ENCODE results near the gene PZP.

Gene PZP

GRCh38 chr12:9104767-9105423 is 103.3 kb downstream of the PZP start:
- no peaks in the 10 kb centered on the region for H3K36me3 ChIP-seq (ENCODE audit: insufficient read depth)
- no peak overlapping the region for H3K9ac ChIP-seq
- no peaks in the 10 kb centered on the region for H4K20me1 ChIP-seq (ENCODE audit: insufficient read depth)
- no peak overlapping the region for H3K27ac ChIP-seq
- no peaks in the 10 kb centered on the region for H3K27me3 ChIP-seq (ENCODE audit: insufficient read depth, low read depth)
- no peaks in the 10 kb centered on the region for H3K79me2 ChIP-seq (ENCODE audit: insufficient read depth, low read depth)
- no peak for TF ChIP-seq CTCF (conservative IDR thresholded peaks at IDR 0.05; ENCODE audit: low read depth, low read length)
- H2AFZ ChIP-seq (ENCODE audit: low read depth) = no peak overlapping the region
- H3K4me1 ChIP-seq (ENCODE audit: low read depth, poor library complexity, severe bottlenecking) = no peaks in the 10 kb centered on the region
- no peak overlapping the region for H3K4me2 ChIP-seq
- H3K4me3 ChIP-seq (IDR thresholded peaks at IDR 0.05; ENCODE audit: insufficient read depth, low read depth, low read length) = no peak overlapping the region

GRCh38 chr12:9104087-9104486 is 104.1 kb downstream of the PZP start:
- no peaks in the 10 kb centered on the region for H3K36me3 ChIP-seq (ENCODE audit: insufficient read depth)
- TF ChIP-seq CTCF (conservative IDR thresholded peaks at IDR 0.05; ENCODE audit: low read depth, low read length) = no peak

GRCh38 chr12:9103050-9103849 is 104.9 kb downstream of the PZP start:
- Histone ChIP-seq H3K9ac (no peak overlapping the region), H3K36me3 (ENCODE audit: insufficient read depth) (no peaks in the 10 kb centered on the region), H3K27me3 (ENCODE audit: insufficient read depth, low read depth) (no peaks in the 10 kb centered on the region), H3K27ac (no peak overlapping the region), H3K79me2 (ENCODE audit: insufficient read depth, low read depth) (no peaks in the 10 kb centered on the region), H3K4me2 (no peak overlapping the region), H4K20me1 (ENCODE audit: insufficient read depth) (no peaks in the 10 kb centered on the region), H2AFZ (ENCODE audit: low read depth) (no peak overlapping the region), H3K4me1 (ENCODE audit: low read depth, poor library complexity, severe bottlenecking) (no peaks in the 10 kb centered on the region), H3K4me3 (IDR thresholded peaks at IDR 0.05; ENCODE audit: insufficient read depth, low read depth, low read length) (no peak overlapping the region)
- no peak for TF ChIP-seq CTCF (conservative IDR thresholded peaks at IDR 0.05; ENCODE audit: low read depth, low read length)

More at GRCh38 chr12:9104087-9104486, 104.1 kb downstream of the PZP start:
- H3K4me1 ChIP-seq (ENCODE audit: low read depth, poor library complexity, severe bottlenecking) = no peaks in the 10 kb centered on the region
- H3K9ac ChIP-seq = no peak overlapping the region
- H3K4me3 ChIP-seq (IDR thresholded peaks at IDR 0.05; ENCODE audit: insufficient read depth, low read depth, low read length) = no peak overlapping the region
- no peaks in the 10 kb centered on the region for H3K79me2 ChIP-seq (ENCODE audit: insufficient read depth, low read depth)
- H2AFZ ChIP-seq (ENCODE audit: low read depth) = no peak overlapping the region
- no peak overlapping the region for H3K27ac ChIP-seq
- no peaks in the 10 kb centered on the region for H3K27me3 ChIP-seq (ENCODE audit: insufficient read depth, low read depth)
- no peaks in the 10 kb centered on the region for H4K20me1 ChIP-seq (ENCODE audit: insufficient read depth)
- H3K4me2 ChIP-seq = no peak overlapping the region

GRCh38 chr12:9101018-9101687 is 107.0 kb downstream of the PZP start:
- Histone ChIP-seq H3K27ac (no peak overlapping the region), H3K4me3 (IDR thresholded peaks at IDR 0.05; ENCODE audit: insufficient read depth, low read depth, low read length) (no peak overlapping the region), H3K36me3 (ENCODE audit: insufficient read depth) (no peaks in the 10 kb centered on the region)

More at GRCh38 chr12:9101018-9101687, 107.0 kb downstream of the PZP start:
- no peaks in the 10 kb centered on the region for H3K79me2 ChIP-seq (ENCODE audit: insufficient read depth, low read depth)
- no peak overlapping the region for H2AFZ ChIP-seq (ENCODE audit: low read depth)
- no peaks in the 10 kb centered on the region for H3K27me3 ChIP-seq (ENCODE audit: insufficient read depth, low read depth)
- H3K4me1 ChIP-seq (ENCODE audit: low read depth, poor library complexity, severe bottlenecking) = no peaks in the 10 kb centered on the region
- H3K9ac ChIP-seq = no peak overlapping the region
- H3K4me2 ChIP-seq = no peak overlapping the region
- no peaks in the 10 kb centered on the region for H4K20me1 ChIP-seq (ENCODE audit: insufficient read depth)
- no peak for TF ChIP-seq CTCF (conservative IDR thresholded peaks at IDR 0.05; ENCODE audit: low read depth, low read length)

Data from KMS-11 (cell line).